K562 (cell line): Measurements from ENCODE around the gene TNFRSF18. TPM values are rescaled to one million over a fixed set of nuclear protein-coding genes. Genes with fewer than 3 reads are reported as not detected.

Experiments used
- DMBX1 ChIP-seq: fragments of 250-450 bp; sonication (Bioruptor Pico); IDR thresholded peaks from 2 replicates; pipeline ENCODE4 v1.8.0; 2022; ENCODE audit warnings: inconsistent platforms, mild to moderate bottlenecking, moderate library complexity, borderline replicate concordance
- EGR1 ChIP-seq: fragments of 450-650 bp; conservative IDR thresholded peaks from 2 replicates; pipeline ENCODE4 v1.6.1; 2017; ENCODE audit warnings: mild to moderate bottlenecking
- EHMT2 ChIP-seq: fragments of 450-650 bp; IDR thresholded peaks from 2 replicates; pipeline ENCODE4 v1.6.1; 2018; ENCODE audit warnings: antibody characterized with exemption
- GATAD2A ChIP-seq: fragments of 450-650 bp; IDR thresholded peaks from 2 replicates; pipeline ENCODE4 v1.6.1; 2017
- MNT ChIP-seq, 2 experiments: fragments of 450-650 bp; conservative IDR thresholded peaks; 2 replicates each; pipeline ENCODE4 v1.6.1; 2017; ENCODE audit warnings: mild to moderate bottlenecking in 2 of 2, moderate library complexity in 2 of 2
- PHF8 ChIP-seq: fragments of 200-600 bp; sonication (generic); IDR thresholded peaks from 2 replicates; pipeline ENCODE4 v1.6.1; 2012; ENCODE audit warnings: mixed run types, mild to moderate bottlenecking, inconsistent platforms, low read length, moderate library complexity, borderline replicate concordance
- POLR2G ChIP-seq: fragments of 200-400 bp; formaldehyde crosslinking; IDR thresholded peaks from 2 replicates; pipeline ENCODE4 v1.6.1; 2017; ENCODE audit warnings: low read depth, mild to moderate bottlenecking, antibody characterized with exemption, low read length, moderate library complexity
- POLR2H ChIP-seq: IDR thresholded peaks from 2 replicates; pipeline ENCODE4 v1.6.1; 2016; ENCODE audit warnings: missing genetic modification characterization, low read depth, mild to moderate bottlenecking, control low read depth, missing compliant biosample characterization, moderate library complexity
- TEAD1 ChIP-seq, 2 experiments: fragments of 450-650 bp in 1 of 2; sonication (generic) in 1 of 2; formaldehyde crosslinking; IDR thresholded peaks; 2 replicates each; pipeline versions ENCODE4 v1.4.0 to v1.8.0; 2020 to 2022; ENCODE audit warnings: mild to moderate bottlenecking in 2 of 2, missing genetic modification reagents in 1 of 2
- ZBTB7A ChIP-seq: IDR thresholded peaks from 2 replicates; pipeline ENCODE4 v1.6.1; 2011; ENCODE audit warnings: low read depth, mild to moderate bottlenecking, low read length, moderate library complexity, borderline replicate concordance; ENCODE audit not compliant: control insufficient read depth
- ZFP36 ChIP-seq: fragments of 150-350 bp; IDR thresholded peaks from 2 replicates; pipeline ENCODE4 v1.6.1; 2018; ENCODE audit warnings: low read length, low read depth; ENCODE audit not compliant: partially characterized antibody
- ZNF75A ChIP-seq: fragments of 450-650 bp; formaldehyde crosslinking; IDR thresholded peaks from 2 replicates; pipeline ENCODE4 v1.4.0; 2020; ENCODE audit warnings: mild to moderate bottlenecking
- polyA plus RNA-seq, 8 experiments: library from polyadenylated mRNA; depleted of rRNA in 4 of 8; stranded (reverse) in 5 of 8; unstranded in 3 of 8; fragments of >200 nt; fragmentation: Nextera tagmentation in 2 of 8; fragmentation: Illumina TruSeq in 1 of 8; extraction: Ambion mirVana in 2 of 8; extraction: Trizol in 1 of 8; gene quantifications; 2 replicates each; pipeline versions ENCODE4 v1.2.1 to v1.2.3, GENCODE V29; 2011 to 2014; ENCODE audit warnings: inconsistent platforms in 1 of 8, missing spikeins in 1 of 8
- total RNA-seq, 7 experiments: library from RNA; depleted of rRNA in 6 of 7; stranded (reverse); fragments of >200 nt in 6 of 7; fragmentation: Illumina TruSeq in 2 of 7; extraction: Trizol in 2 of 7; gene quantifications; 2 replicates each; pipeline versions ENCODE4 v1.2.1 to v1.2.3, GENCODE V29; 2011 to 2021; ENCODE audit warnings: low replicate concordance in 1 of 7
- TF ChIP-seq, protein P1 (sequence below): fragments of 200-800 bp; sonication (Bioruptor generic); IDR thresholded peaks from 2 replicates; pipeline ENCODE4 v1.6.1; 2017; ENCODE audit warnings: missing genetic modification characterization, missing compliant biosample characterization
- TF ChIP-seq, protein P2 (sequence below): IDR thresholded peaks from 2 replicates; pipeline ENCODE4 v1.6.1; 2011; ENCODE audit not compliant: insufficient read length; ENCODE audit errors: extremely low read depth
- TF ChIP-seq, protein P3 (sequence below): fragments of 250-450 bp; sonication (Bioruptor Pico); IDR thresholded peaks from 2 replicates; pipeline ENCODE4 v1.8.0; 2022; ENCODE audit warnings: moderate library complexity, mild to moderate bottlenecking, inconsistent platforms
- TF ChIP-seq, protein P4 (sequence below): sonication (generic); formaldehyde crosslinking; IDR thresholded peaks from 2 replicates; pipeline ENCODE4 v1.8.0; 2023; ENCODE audit warnings: mild to moderate bottlenecking, missing genetic modification reagents

TNFRSF18 gene
- total and polyA plus RNA-seq, 9 of the 15 experiments (the other 6 are each of a cell fraction or from before 2014, with no cell fraction given): 0.24 to 0.27 TPM; not detected in 7

DNA sequence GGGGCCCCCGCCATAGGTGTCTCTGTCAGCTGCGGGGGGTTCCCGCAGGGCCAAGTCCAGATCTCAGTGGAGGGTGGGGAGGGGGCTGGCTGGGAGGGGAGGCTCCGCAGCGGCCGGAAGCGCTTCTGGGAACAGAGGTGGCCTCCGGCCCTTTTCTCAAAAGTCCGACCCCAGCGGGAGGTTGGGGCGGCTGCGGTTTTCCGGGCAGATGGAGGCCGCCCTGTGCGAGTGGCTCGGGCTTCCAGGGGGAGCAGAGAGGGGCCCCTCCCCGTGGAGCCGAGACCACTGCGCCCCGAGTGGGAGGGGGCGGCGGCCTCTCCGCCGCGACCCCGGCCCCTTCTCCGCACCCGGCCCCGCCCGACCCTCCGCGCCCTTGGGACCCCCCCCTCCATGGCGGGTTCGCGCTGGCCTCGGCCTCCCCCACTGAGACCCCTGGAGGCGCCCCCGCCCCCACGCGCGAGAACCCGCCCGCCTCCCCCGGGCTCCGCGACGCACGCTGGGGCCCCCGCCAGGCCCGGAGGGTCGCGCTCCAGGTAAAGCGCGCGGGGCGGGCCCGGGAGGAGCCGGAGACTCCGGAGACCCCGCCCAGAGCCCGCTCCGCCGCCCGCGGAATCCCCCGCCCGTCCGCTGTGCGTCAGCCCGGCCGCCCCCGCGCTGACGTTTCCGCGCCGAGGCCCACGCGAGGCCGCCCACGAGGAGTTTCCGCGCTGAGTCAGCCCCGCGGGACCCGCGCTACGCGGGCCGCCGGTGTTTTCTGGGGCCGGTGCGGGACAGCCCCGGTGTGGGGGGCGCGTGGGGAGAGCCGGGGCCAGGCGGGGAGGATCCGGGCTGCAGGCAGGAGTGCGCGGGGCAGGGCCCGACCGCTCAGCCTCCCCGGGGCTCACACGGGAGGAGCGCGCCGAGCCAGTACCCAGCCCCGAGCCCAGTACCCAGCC is 5.2 kb downstream of the TNFRSF18 start (continued):
- TF ChIP-seq, protein P1, sequence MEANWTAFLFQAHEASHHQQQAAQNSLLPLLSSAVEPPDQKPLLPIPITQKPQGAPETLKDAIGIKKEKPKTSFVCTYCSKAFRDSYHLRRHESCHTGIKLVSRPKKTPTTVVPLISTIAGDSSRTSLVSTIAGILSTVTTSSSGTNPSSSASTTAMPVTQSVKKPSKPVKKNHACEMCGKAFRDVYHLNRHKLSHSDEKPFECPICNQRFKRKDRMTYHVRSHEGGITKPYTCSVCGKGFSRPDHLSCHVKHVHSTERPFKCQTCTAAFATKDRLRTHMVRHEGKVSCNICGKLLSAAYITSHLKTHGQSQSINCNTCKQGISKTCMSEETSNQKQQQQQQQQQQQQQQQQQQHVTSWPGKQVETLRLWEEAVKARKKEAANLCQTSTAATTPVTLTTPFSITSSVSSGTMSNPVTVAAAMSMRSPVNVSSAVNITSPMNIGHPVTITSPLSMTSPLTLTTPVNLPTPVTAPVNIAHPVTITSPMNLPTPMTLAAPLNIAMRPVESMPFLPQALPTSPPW (CRISPR knock-in tag): peak; percentile 94
- TF ChIP-seq POLR2H (tag): no peak
- peak in 1 of 2 experiments; percentile 21; a peak in 1 of 4 replicates for TF ChIP-seq TEAD1 (CRISPR knock-in tag; IDR thresholded peaks at IDR 0.05)
- TF ChIP-seq, protein P2, sequence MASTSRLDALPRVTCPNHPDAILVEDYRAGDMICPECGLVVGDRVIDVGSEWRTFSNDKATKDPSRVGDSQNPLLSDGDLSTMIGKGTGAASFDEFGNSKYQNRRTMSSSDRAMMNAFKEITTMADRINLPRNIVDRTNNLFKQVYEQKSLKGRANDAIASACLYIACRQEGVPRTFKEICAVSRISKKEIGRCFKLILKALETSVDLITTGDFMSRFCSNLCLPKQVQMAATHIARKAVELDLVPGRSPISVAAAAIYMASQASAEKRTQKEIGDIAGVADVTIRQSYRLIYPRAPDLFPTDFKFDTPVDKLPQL: no peak
- peak; percentile 77 for TF ChIP-seq POLR2G
- TF ChIP-seq PHF8: peak; percentile 59; the same call in 1 of the 2 replicates
- TF ChIP-seq EGR1: peak; percentile 97
- TF ChIP-seq MNT (conservative IDR thresholded peaks at IDR 0.05): peak in 1 of 2 experiments; percentile 66; a peak in 2 of 4 replicates
- TF ChIP-seq ZFP36: no peak
- no peak for TF ChIP-seq ZNF75A
- TF ChIP-seq ZBTB7A: peak; percentile 96; the same call in 1 of the 2 replicates
- TF ChIP-seq, protein P3, sequence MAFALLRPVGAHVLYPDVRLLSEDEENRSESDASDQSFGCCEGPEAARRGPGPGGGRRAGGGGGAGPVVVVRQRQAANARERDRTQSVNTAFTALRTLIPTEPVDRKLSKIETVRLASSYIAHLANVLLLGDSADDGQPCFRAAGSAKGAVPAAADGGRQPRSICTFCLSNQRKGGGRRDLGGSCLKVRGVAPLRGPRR (CRISPR knock-in tag): no peak
- no peak for TF ChIP-seq DMBX1 (CRISPR knock-in tag)
- TF ChIP-seq, protein P4, sequence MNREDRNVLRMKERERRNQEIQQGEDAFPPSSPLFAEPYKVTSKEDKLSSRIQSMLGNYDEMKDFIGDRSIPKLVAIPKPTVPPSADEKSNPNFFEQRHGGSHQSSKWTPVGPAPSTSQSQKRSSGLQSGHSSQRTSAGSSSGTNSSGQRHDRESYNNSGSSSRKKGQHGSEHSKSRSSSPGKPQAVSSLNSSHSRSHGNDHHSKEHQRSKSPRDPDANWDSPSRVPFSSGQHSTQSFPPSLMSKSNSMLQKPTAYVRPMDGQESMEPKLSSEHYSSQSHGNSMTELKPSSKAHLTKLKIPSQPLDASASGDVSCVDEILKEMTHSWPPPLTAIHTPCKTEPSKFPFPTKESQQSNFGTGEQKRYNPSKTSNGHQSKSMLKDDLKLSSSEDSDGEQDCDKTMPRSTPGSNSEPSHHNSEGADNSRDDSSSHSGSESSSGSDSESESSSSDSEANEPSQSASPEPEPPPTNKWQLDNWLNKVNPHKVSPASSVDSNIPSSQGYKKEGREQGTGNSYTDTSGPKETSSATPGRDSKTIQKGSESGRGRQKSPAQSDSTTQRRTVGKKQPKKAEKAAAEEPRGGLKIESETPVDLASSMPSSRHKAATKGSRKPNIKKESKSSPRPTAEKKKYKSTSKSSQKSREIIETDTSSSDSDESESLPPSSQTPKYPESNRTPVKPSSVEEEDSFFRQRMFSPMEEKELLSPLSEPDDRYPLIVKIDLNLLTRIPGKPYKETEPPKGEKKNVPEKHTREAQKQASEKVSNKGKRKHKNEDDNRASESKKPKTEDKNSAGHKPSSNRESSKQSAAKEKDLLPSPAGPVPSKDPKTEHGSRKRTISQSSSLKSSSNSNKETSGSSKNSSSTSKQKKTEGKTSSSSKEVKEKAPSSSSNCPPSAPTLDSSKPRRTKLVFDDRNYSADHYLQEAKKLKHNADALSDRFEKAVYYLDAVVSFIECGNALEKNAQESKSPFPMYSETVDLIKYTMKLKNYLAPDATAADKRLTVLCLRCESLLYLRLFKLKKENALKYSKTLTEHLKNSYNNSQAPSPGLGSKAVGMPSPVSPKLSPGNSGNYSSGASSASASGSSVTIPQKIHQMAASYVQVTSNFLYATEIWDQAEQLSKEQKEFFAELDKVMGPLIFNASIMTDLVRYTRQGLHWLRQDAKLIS (CRISPR knock-in tag): peak; percentile 68; the same call in 1 of the 2 replicates
- TF ChIP-seq EHMT2: no peak
- peak; percentile 99 for TF ChIP-seq GATAD2A
